Endothelial cell of umbilical vein (primary cell): ENCODE measurements around the gene IL5RA. TPM values are rescaled to one million over a fixed set of nuclear protein-coding genes. Genes with fewer than 3 reads are reported as not detected.

Experiments used
- BruUV-seq: library from RNA; stranded (reverse); fragments of 400-500 nt; replicated peaks from 2 replicates; lab custom pipeline; 2021; lab: Mats Ljungman, UMichigan
- CTCF ChIA-PET: fragments of 300-600, 350-600 bp; sonication (Branson Sonifier 250); formaldehyde crosslinking; loops from one replicate; lab custom pipeline; 2021; ENCODE audit warnings: antibody characterized with exemption, inconsistent platforms; lab: Charles Lee
- POLR2A ChIA-PET: fragments of 300-600, 350-600 bp; sonication (Branson Sonifier 250); formaldehyde crosslinking; loops from one replicate; lab custom pipeline; 2021; ENCODE audit warnings: antibody characterized with exemption, inconsistent platforms; lab: Charles Lee
- DNase-seq: peaks from one replicate; pipeline ENCODE4 v3.0.0-alpha.2; 2011; ENCODE audit warnings: low read depth, low spot score
- FAIRE-seq: peaks from 2 replicates; lab custom pipeline; 2011; peaks lifted over from hg19 to GRCh38; lab: Jason Lieb, UNC
- H2AFZ ChIP-seq: 2 replicates; pipeline ENCODE4 v1.6.0; 2012; ENCODE audit warnings: low read depth, low read length, control low read depth, inconsistent platforms
- H3K27ac ChIP-seq: 2 replicates; pipeline ENCODE4 v1.5.1; 2011; ENCODE audit warnings: low read depth, mild to moderate bottlenecking, control low read depth, low read length, moderate library complexity; ENCODE audit not compliant: insufficient read depth
- H3K27me3 ChIP-seq, 2 experiments: 2 replicates each; pipeline versions ENCODE4 v1.6.0 to v1.6.1; 2011; ENCODE audit warnings: low read length in 2 of 2, mixed read lengths in 1 of 2; ENCODE audit not compliant: control insufficient read depth in 2 of 2, insufficient read depth in 2 of 2
- H3K36me3 ChIP-seq, 2 experiments: 2 replicates in 1 of 2; 3 replicates in 1 of 2; pipeline ENCODE4 v1.5.1; 2011; ENCODE audit warnings: low read length in 2 of 2, mild to moderate bottlenecking in 1 of 2, moderate library complexity in 1 of 2; ENCODE audit not compliant: control insufficient read depth in 2 of 2, insufficient read depth in 2 of 2; ENCODE audit errors: extremely low read depth in 1 of 2
- H3K4me1 ChIP-seq: 3 replicates; pipeline ENCODE4 v1.5.1; 2011; ENCODE audit warnings: mild to moderate bottlenecking, low read length; ENCODE audit not compliant: control insufficient read depth, insufficient read depth; ENCODE audit errors: extremely low read depth
- H3K4me2 ChIP-seq: 2 replicates; pipeline ENCODE4 v1.6.1; 2011; ENCODE audit warnings: low read length, control low read depth, mixed read lengths; ENCODE audit not compliant: insufficient read depth
- H3K4me3 ChIP-seq, 3 experiments: fragments of 200-600 bp in 1 of 3; sonication (generic), shearing (Covaris generic) in 1 of 3; replicated peaks in 1 of 3; 2 replicates each; pipeline ENCODE4 v1.5.1; 2011 to 2016; ENCODE audit warnings: control low read depth in 3 of 3, low read length in 3 of 3, mild to moderate bottlenecking in 2 of 3, inconsistent platforms in 1 of 3, low read depth in 1 of 3, moderate library complexity in 1 of 3; ENCODE audit not compliant: insufficient read depth in 1 of 3
- H3K79me2 ChIP-seq: 2 replicates; pipeline ENCODE4 v1.6.0; 2012; ENCODE audit warnings: low read length, inconsistent platforms; ENCODE audit not compliant: control insufficient read depth, insufficient read depth
- H3K9ac ChIP-seq: replicated peaks from 2 replicates; pipeline ENCODE3; 2011; ENCODE audit warnings: low read length, control low read depth; ENCODE audit not compliant: insufficient read depth; ENCODE audit errors: extremely low read depth
- H3K9me1 ChIP-seq: replicated peaks from 3 replicates; pipeline ENCODE4 v1.6.0; 2011; ENCODE audit warnings: mild to moderate bottlenecking, low read length; ENCODE audit not compliant: control insufficient read depth, insufficient read depth; ENCODE audit errors: extremely low read depth
- H3K9me3 ChIP-seq: replicated peaks from 2 replicates; pipeline ENCODE4 v1.5.1; 2012; ENCODE audit warnings: low read length, inconsistent platforms; ENCODE audit not compliant: control insufficient read depth, insufficient read depth
- H4K20me1 ChIP-seq: replicated peaks from 2 replicates; pipeline ENCODE3; 2011; ENCODE audit warnings: mild to moderate bottlenecking, low read length; ENCODE audit not compliant: control insufficient read depth, insufficient read depth; ENCODE audit errors: extremely low read depth
- CTCF ChIP-seq, 2 donors: IDR thresholded peaks; 1 replicate in 1 of 2; 2 replicates in 1 of 2; pipeline ENCODE4 v1.5.1; 2011; ENCODE audit warnings: low read length in 2 of 2, mild to moderate bottlenecking in 2 of 2, moderate library complexity in 2 of 2, control low read depth in 1 of 2, inconsistent platforms in 1 of 2, low read depth in 1 of 2; ENCODE audit not compliant: insufficient read depth in 1 of 2; ENCODE audit errors: extremely low read depth in 1 of 2
- EZH2 ChIP-seq: IDR thresholded peaks from 2 replicates; pipeline ENCODE4 v1.6.1; 2012; ENCODE audit warnings: borderline replicate concordance, low read depth, mild to moderate bottlenecking, moderate library complexity, low read length, inconsistent platforms; ENCODE audit not compliant: severe bottlenecking
- FOS ChIP-seq: IDR thresholded peaks from 2 replicates; pipeline ENCODE4 v1.6.1; 2011; ENCODE audit warnings: mild to moderate bottlenecking, low read length, moderate library complexity, borderline replicate concordance; ENCODE audit not compliant: insufficient read depth
- GATA2 ChIP-seq: IDR thresholded peaks from 2 replicates; pipeline ENCODE4 v1.7.0; 2011; ENCODE audit warnings: low read depth, mild to moderate bottlenecking, moderate library complexity, mixed read lengths, low read length; ENCODE audit not compliant: insufficient read length, insufficient read depth
- JUN ChIP-seq: IDR thresholded peaks from 2 replicates; pipeline ENCODE4 v1.6.1; 2011; ENCODE audit warnings: borderline replicate concordance, low read depth; ENCODE audit not compliant: insufficient read length, insufficient read depth
- MAX ChIP-seq: IDR thresholded peaks from 2 replicates; pipeline ENCODE4 v1.6.1; 2011; ENCODE audit not compliant: insufficient read depth, insufficient read length
- MYC ChIP-seq: IDR thresholded peaks from one replicate; pipeline ENCODE4 v1.6.1; 2011; ENCODE audit warnings: mild to moderate bottlenecking, low read depth, low read length
- POLR2A ChIP-seq: IDR thresholded peaks from 2 replicates; pipeline ENCODE4 v1.6.1; 2012; ENCODE audit warnings: low read depth, mild to moderate bottlenecking, control low read depth, low read length
- POLR2AphosphoS5 ChIP-seq: IDR thresholded peaks from 2 replicates; pipeline ENCODE4 v1.6.1; 2012; ENCODE audit warnings: low read depth, mild to moderate bottlenecking, control low read depth, low read length, moderate library complexity; ENCODE audit not compliant: insufficient read depth
- dilution Hi-C: fragments of 300-500 bp; cut with MboI; formaldehyde crosslinking; loops from one replicate; pipeline ENCODE4 v1.15.0; 2019; ENCODE audit warnings: low sequenced_read_pairs; ENCODE audit not compliant: extremely low pct_ligation_motif_present
- intact Hi-C: fragments of 100-400 bp; cut with micrococcal nuclease; formaldehyde crosslinking; loops from one replicate; pipeline ENCODE4 v1.10.0; 2022
- polyA plus RNA-seq, 4 experiments: library from polyadenylated mRNA; depleted of rRNA in 3 of 4; stranded (reverse) in 3 of 4; unstranded in 1 of 4; fragments of >200 nt; gene quantifications; 2 replicates each; pipeline versions ENCODE4 v1.2.1 to v1.2.3, GENCODE V29; 2011 to 2012; ENCODE audit warnings: missing spikeins in 1 of 4
- total RNA-seq: library from RNA; stranded (reverse); gene quantifications from 2 replicates; pipeline ENCODE4 v1.2.3, GENCODE V29; 2021

Gene IL5RA
- total and polyA plus RNA-seq, 2 donors (not counting 3 experiments of a cell fraction or from before 2014, with no cell fraction given) = not detected

GRCh38 chr3:3081381-3082233 lies 28.6 kb downstream of the IL5RA start:
- Histone ChIP-seq H2AFZ (no peak overlapping the region), H3K27me3 (no peaks in the 10 kb centered on the region), H3K9me3 (no peaks in the 10 kb centered on the region), H3K9ac (no peak overlapping the region), H4K20me1 (no peaks in the 10 kb centered on the region), H3K36me3 (no peaks in the 10 kb centered on the region), H3K4me3 (no peak overlapping the region), H3K27ac (no peak overlapping the region), H3K4me2 (no peak overlapping the region), H3K9me1 (no peaks in the 10 kb centered on the region), H3K79me2 (no peaks in the 10 kb centered on the region), H3K4me1 (no peaks in the 10 kb centered on the region)
- CTCF ChIA-PET = no interaction called here
- intact Hi-C loops = no loop called here
- POLR2A ChIA-PET = no interaction called here
- no peak for DNase-seq
- no peak for TF ChIP-seq JUN
- TF ChIP-seq FOS = no peak
- TF ChIP-seq GATA2 = no peak
- no peak for TF ChIP-seq POLR2AphosphoS5
- no peak for TF ChIP-seq MYC
- no peak for TF ChIP-seq CTCF (IDR thresholded peaks at IDR 0.05; ENCODE audit: extremely low read depth in 1 of 2, insufficient read depth in 1 of 2, low read depth in 1 of 2, low read length in 2 of 2)
- TF ChIP-seq POLR2A = no peak
- no peak for TF ChIP-seq EZH2
- TF ChIP-seq MAX = no peak
- no peak for FAIRE-seq
- BruUV-seq = no TSS peak
- dilution Hi-C loops = no loop called here
